Ishikawa (cell line): ENCODE data around the gene DNLZ.

Experiments
- CEBPB ChIP-seq: IDR thresholded peaks from 2 replicates; pipeline ENCODE4 v1.6.1; 2012
- REST ChIP-seq: IDR thresholded peaks from 2 replicates; pipeline ENCODE4 v1.6.1; 2012; ENCODE audit warnings: low read depth, mild to moderate bottlenecking
- USF1 ChIP-seq: IDR thresholded peaks from 2 replicates; pipeline ENCODE4 v1.6.1; 2012
- YY1 ChIP-seq: IDR thresholded peaks from 2 replicates; pipeline ENCODE4 v1.6.1; 2012; ENCODE audit warnings: low read depth

- TF ChIP-seq YY1 = no peak
- TF ChIP-seq REST = no peak
- TF ChIP-seq CEBPB = no peak
- no peak for TF ChIP-seq USF1
Measured at GRCh38 chr9:136338511-136338910, 25.0 kb downstream of the DNLZ start.
